Suprapubic skin (tissue), 4 donors: ENCODE data around the gene CTSA.

Experiments
- CTCF ChIP-seq, 2 donors: fragments of 200-600 bp in 1 of 2; fragments of 450-650 bp in 1 of 2; sonication (generic) in 1 of 2; IDR thresholded peaks; one replicate each; pipeline ENCODE4 v1.5.1; 2016 to 2019; ENCODE audit warnings: antibody characterized with exemption in 2 of 2, mild to moderate bottlenecking in 1 of 2, moderate library complexity in 1 of 2
- POLR2A ChIP-seq, 2 donors: fragments of 450-650 bp; IDR thresholded peaks; one replicate each; pipeline ENCODE4 v1.6.1; 2017; ENCODE audit warnings: antibody characterized with exemption in 2 of 2, mild to moderate bottlenecking in 2 of 2, moderate library complexity in 2 of 2
- POLR2AphosphoS5 ChIP-seq, 3 donors: sonication (generic); formaldehyde crosslinking; IDR thresholded peaks; one replicate each; pipeline ENCODE4 v1.6.1; 2017; ENCODE audit warnings: antibody characterized with exemption in 3 of 3

GRCh38 chr20:45867819-45868176 is 23.3 kb upstream of the CTSA start:
- no peak for TF ChIP-seq POLR2AphosphoS5 (IDR thresholded peaks at IDR 0.05)
- TF ChIP-seq CTCF (IDR thresholded peaks at IDR 0.05): no peak
- no peak for TF ChIP-seq POLR2A (IDR thresholded peaks at IDR 0.05)
